GM12875 (cell line): ENCODE data around the gene STRA6.

ENCODE experiments used
- H3K4me3 ChIP-seq: one replicate; pipeline ENCODE4 v1.5.1; 2011; ENCODE audit warnings: low read depth, low read length, control low read depth
- CTCF ChIP-seq: IDR thresholded peaks from 2 replicates; pipeline ENCODE4 v1.5.1; 2011; ENCODE audit warnings: low read depth, mild to moderate bottlenecking, control low read depth, inconsistent platforms, low read length, moderate library complexity, borderline replicate concordance; ENCODE audit not compliant: insufficient read depth

STRA6 gene

GRCh38 chr15:74179983-74180880 lies 22.4 kb downstream of the STRA6 start:
- no peak overlapping the region for H3K4me3 ChIP-seq
- TF ChIP-seq CTCF: 0 out of 2 replicates have a peak, but pooled peaks have one; percentile 11

GRCh38 chr15:74179101-74179841 lies 23.3 kb downstream of the STRA6 start:
- no peak for TF ChIP-seq CTCF
- no peak overlapping the region for H3K4me3 ChIP-seq

- no peak for TF ChIP-seq CTCF
- no peak overlapping the region for H3K4me3 ChIP-seq
Observed at GRCh38 chr15:74178326-74179100, 24.1 kb downstream of the STRA6 start.

- no peak for TF ChIP-seq CTCF
- no peak overlapping the region for H3K4me3 ChIP-seq
Observed at GRCh38 chr15:74176262-74177214, 26.0 kb downstream of the STRA6 start.

GRCh38 chr15:74175271-74176191 lies 27.1 kb downstream of the STRA6 start:
- H3K4me3 ChIP-seq: no peak overlapping the region
- no peak for TF ChIP-seq CTCF
